ENCODE results near the gene NTNG1. TPM values are rescaled to one million over a fixed set of nuclear protein-coding genes. Genes with fewer than 3 reads are reported as not detected.
"Not testable (repeated sequence)": the region's sequence is repeated elsewhere in the genome, so short reads cannot be mapped to it uniquely, and the experiment has no call there.

The NTNG1 gene
- total and polyA plus RNA-seq, 9 donors, result 0.28 to 9.1 (median 0.97) TPM

DNA sequence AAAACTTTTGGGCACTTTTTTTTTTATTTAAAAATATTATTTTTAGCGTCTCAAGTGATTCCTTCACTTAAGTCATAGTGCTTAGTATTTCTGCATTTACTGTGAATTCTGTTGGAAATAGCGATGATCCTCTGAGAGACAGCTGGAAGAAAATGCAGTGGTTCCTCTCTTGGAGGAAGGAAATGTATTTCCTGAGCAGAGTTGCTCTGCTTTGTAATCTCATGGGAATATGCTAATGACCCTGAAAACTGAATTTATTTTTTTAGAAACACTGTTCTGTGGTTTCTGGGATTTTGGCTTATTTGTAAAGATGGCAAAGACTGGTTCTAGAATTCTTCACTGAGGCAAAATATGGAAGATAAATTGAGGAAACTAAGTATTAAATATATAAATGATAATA is 88.9 kb downstream of the NTNG1 start:
- WGBS, 3 donors, result 60 to 83% (median 74%) methylated on average over 2 of the region's 2 CpGs
- intact Hi-C loops (cut with DNase I), result no loop called here
- no peak overlapping the region for H3K4me3 ChIP-seq
- no peak for DNase-seq
- no peaks in the 10 kb centered on the region for H3K9me3 ChIP-seq
- no peaks in the 10 kb centered on the region for H3K36me3 ChIP-seq
- H3K27me3 ChIP-seq, result no peaks in the 10 kb centered on the region
- H3K27ac ChIP-seq, result no peak overlapping the region
- no peaks in the 10 kb centered on the region for H3K4me1 ChIP-seq (ENCODE audit: insufficient read depth)
- TF ChIP-seq, protein P1, sequence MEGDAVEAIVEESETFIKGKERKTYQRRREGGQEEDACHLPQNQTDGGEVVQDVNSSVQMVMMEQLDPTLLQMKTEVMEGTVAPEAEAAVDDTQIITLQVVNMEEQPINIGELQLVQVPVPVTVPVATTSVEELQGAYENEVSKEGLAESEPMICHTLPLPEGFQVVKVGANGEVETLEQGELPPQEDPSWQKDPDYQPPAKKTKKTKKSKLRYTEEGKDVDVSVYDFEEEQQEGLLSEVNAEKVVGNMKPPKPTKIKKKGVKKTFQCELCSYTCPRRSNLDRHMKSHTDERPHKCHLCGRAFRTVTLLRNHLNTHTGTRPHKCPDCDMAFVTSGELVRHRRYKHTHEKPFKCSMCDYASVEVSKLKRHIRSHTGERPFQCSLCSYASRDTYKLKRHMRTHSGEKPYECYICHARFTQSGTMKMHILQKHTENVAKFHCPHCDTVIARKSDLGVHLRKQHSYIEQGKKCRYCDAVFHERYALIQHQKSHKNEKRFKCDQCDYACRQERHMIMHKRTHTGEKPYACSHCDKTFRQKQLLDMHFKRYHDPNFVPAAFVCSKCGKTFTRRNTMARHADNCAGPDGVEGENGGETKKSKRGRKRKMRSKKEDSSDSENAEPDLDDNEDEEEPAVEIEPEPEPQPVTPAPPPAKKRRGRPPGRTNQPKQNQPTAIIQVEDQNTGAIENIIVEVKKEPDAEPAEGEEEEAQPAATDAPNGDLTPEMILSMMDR (IDR thresholded peaks at IDR 0.05), result no peak
- TF ChIP-seq POLR2A (IDR thresholded peaks at IDR 0.05) (no peak), EP300 (IDR thresholded peaks at IDR 0.05) (no peak)

DNA sequence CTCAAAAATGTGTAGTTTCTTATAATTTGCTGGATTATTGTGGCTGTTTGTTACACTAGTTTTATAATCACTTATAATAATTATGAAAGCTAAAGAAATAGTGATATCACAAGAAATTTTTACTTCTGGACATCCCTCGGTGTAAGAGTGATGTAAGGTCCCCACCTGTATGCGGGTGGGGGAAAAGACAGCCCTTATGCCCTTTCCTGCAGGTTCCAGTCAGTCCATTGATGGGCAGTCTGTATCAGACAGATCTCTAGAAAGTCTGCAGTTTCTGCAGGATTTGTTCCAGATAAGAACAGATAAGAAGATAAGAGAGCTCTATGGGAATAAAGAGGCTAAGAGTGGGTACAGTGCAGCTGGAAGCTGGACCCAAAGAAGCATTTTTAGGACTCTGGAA is 89.3 kb downstream of the NTNG1 start:
- Histone ChIP-seq H3K4me1 (ENCODE audit: insufficient read depth) (no peaks in the 10 kb centered on the region), H3K36me3 (no peaks in the 10 kb centered on the region), H3K4me3 (no peak overlapping the region), H3K9me3 (no peaks in the 10 kb centered on the region), H3K27ac (no peak overlapping the region), H3K27me3 (no peaks in the 10 kb centered on the region)
- 81 to 93% (median 87%) methylated on average over 2 of the region's 2 CpGs for WGBS, 3 donors
- intact Hi-C loops (cut with DNase I), result no loop called here
- no peak for TF ChIP-seq POLR2A (IDR thresholded peaks at IDR 0.05)
- TF ChIP-seq, protein P1 (IDR thresholded peaks at IDR 0.05), result no peak
- no peak for TF ChIP-seq EP300 (IDR thresholded peaks at IDR 0.05)
- no peak for DNase-seq

DNA sequence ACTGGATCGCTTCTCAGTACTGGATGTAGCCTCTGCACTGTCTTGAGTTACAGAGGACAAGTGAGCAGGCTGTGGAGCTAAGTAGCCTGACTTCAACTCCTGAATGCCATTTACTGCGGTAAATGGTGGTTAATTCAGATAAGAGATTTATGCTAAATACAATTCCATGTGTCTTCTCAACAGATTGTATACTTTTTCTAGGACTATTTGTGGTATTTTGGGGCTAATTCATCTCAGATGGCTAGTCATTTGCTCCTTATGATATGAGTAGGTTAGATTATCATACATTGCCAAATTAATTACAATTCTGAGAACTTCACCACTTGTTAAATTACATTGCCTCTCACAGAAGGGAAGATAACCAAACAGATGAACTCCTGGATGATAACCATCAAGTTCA is 90.5 kb downstream of the NTNG1 start:
- H3K27ac ChIP-seq, result no peak overlapping the region
- no peaks in the 10 kb centered on the region for H3K4me1 ChIP-seq (ENCODE audit: insufficient read depth)
- H3K9me3 ChIP-seq, result no peaks in the 10 kb centered on the region
- 87 to 92% (median 87%) methylated on average over 2 of the region's 2 CpGs for WGBS, 3 donors
- intact Hi-C loops (cut with DNase I), result no loop called here
- DNase-seq, result no peak
- no peaks in the 10 kb centered on the region for H3K36me3 ChIP-seq
- no peak overlapping the region for H3K4me3 ChIP-seq
- no peak for TF ChIP-seq EP300 (IDR thresholded peaks at IDR 0.05)
- TF ChIP-seq, protein P1 (IDR thresholded peaks at IDR 0.05), result no peak
- no peak for TF ChIP-seq POLR2A (IDR thresholded peaks at IDR 0.05)
- H3K27me3 ChIP-seq, result no peaks in the 10 kb centered on the region

DNA sequence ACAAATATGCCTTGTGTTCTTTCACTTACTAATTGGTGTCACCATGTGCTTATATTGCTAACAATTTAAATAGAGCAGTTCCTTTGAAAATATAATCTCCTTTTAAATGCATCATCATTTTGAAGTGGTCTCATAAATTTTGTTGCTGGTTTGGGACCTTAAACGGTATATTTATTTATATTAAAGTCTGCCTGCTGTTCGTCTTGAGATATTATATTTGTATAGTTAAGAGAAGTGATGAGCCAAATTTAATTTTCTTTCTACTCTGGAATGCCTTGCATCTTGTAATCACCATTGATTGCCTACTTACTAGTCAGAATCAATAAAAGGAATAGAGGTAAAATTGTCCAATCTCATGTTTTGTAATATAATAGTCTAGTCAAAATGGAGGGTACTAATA is 91.6 kb downstream of the NTNG1 start:
- H3K9me3 ChIP-seq, result peaks cover 0 to 4% of the 10 kb centered on the region in 2 donors
- intact Hi-C loops (cut with DNase I), result no loop called here
- H3K27me3 ChIP-seq, result no peaks in the 10 kb centered on the region
- H3K36me3 ChIP-seq, result no peaks in the 10 kb centered on the region
- H3K4me1 ChIP-seq (ENCODE audit: insufficient read depth), result no peaks in the 10 kb centered on the region
- 25 to 42% (median 27%) methylated on average over 2 of the region's 2 CpGs for WGBS, 3 donors
- TF ChIP-seq POLR2A (IDR thresholded peaks at IDR 0.05), result no peak
- TF ChIP-seq EP300 (IDR thresholded peaks at IDR 0.05), result no peak
- TF ChIP-seq, protein P1 (IDR thresholded peaks at IDR 0.05), result no peak
- no peak overlapping the region for H3K27ac ChIP-seq
- H3K4me3 ChIP-seq, result no peak overlapping the region
- no peak for DNase-seq

DNA sequence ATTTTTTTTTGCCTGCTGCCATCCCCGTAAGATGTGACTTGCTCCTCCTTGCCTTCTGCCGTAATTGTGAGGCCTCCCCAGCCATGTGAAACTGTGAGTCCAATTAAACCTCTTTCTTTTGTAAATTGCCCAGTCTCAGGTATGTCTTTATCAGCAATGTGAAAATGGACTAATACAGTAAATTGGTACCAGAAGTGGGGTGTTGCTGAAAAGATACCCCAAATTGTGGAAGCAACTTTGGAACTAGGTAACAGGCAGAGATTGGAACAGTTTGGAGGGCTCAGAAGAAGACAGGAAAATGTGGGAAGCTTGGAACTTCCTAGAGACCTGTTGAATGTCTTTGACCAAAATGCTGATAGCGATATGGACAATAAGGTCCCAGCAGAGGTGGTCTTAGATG is 95.9 kb downstream of the NTNG1 start:
- H3K9me3 ChIP-seq; H3K27me3 ChIP-seq; H3K36me3 ChIP-seq; DNase-seq; H3K4me1 ChIP-seq (ENCODE audit: insufficient read depth); H3K4me3 ChIP-seq; intact Hi-C loops (cut with DNase I); H3K27ac ChIP-seq: not testable (repeated sequence)
- 91 to 96% (median 92%) methylated on average over 3 of the region's 3 CpGs for WGBS, 3 donors

Measured in ovary (tissue), 9 donors.